GM19035 (cell line): Measurements from ENCODE around the gene HTRA1.

ENCODE experiments used
- ATAC-seq: cut with Tn5 transposase; IDR thresholded peaks from one replicate; pipeline ENCODE4 v1.9.1; 2021; ENCODE audit not compliant: unreplicated experiment

HTRA1 gene

DNA sequence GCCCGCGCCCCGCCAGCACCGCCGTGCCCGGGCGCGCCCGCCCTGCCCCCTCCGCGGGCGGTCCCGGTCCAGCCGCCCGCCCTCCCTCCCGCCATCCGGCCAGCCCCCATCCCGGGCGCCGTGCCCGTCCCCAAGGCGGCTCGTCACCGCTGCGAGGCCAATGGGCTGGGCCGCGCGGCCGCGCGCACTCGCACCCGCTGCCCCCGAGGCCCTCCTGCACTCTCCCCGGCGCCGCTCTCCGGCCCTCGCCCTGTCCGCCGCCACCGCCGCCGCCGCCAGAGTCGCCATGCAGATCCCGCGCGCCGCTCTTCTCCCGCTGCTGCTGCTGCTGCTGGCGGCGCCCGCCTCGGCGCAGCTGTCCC is at the start of gene HTRA1:
TSS of gene HTRA1 (plus strand) at position 187 of the 362 bp plus-strand sequence. CDS start at position 287, 100 bp downstream.
- no peak for ATAC-seq

DNA sequence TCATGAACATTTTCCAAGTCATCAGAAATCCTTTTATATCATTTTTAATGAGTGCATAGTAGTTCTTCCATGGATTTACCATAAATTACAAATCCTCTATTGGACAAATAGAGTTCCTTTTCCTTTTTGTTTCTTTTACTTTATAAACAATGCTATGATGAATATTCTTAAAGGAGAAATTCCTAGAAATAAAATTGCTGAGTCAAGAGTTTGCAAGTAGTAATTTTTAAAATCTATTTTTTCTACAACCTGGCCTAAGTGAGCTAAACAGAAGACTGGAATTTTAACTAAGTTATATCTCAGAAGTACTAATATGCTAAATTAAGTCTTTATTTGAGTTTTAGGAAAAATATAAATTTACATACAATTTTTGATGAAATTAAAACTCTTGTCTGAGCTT is 48.0 kb upstream of the HTRA1 start:
- ATAC-seq: no peak

DNA sequence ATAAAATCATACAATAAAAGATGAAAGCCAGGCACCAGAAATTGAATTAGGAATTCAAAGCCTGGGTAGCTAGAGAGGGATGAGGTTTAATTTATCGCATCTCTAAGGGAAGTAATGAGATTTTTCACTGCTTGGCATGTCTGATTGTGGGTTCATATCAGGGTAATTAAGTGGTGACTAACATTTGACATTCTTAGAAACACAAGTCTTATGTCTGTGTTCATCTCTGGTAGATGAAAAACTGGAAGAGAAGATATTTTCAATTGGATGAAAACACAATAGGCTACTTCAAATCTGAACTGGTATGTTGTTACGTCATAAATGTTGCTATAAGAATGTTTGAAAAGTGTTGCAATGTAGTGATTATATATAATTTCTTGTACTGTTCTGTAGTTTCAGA is 43.7 kb upstream of the HTRA1 start:
- ATAC-seq: no peak

DNA sequence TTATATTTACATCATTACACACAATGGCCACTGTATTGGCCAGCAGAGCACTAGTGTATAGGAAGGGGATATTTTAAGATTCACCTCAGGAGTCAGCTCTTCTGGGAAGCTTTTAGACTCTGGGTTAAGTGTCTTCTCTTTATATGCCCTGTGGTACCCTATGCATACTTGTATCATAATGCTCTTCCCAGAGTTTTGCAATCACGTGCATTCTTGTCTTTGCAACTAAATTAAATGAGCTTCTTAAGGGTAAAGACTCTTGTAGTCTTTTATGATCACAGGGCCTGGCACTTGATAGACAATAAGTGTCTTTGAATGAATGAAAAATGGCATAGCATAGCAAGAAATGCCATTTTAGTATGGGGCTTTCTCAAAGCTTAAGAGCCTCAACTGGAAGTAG is 42.3 kb upstream of the HTRA1 start:
- no peak for ATAC-seq

DNA sequence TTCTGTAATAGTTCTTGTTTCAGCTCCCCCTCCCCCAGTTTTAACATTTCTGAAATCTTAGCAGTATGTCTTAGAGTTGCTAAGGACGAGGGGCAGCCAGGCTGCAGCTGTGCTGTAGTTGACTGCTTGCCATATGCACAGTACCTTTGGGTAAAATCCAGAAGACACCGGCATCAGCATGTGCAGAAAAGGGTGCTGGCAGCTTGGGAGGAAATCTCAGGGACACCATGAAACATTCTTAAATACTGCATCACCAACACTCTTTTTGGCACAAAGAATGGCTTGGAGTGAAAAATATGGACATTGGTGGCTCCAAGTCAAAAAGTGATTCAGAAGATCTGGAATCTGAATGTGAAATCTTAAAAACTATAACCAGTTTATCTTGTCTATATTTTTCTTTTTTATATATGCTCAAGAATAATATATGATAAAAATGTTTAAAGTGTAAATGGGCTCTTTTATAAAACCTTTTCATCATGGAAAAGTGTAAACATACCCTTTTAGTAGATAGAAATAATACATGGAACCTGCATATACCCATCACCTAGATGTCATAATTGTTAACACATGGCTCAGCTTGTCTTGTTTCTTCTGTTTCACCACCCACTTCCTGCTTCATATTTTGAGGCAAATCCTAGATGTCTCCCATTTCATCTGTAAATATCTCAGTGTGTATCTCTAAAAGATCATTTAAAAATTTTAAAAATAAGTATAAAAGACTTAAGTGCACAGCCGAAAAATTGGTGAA is 41.3 kb upstream of the HTRA1 start:
- ATAC-seq: no peak

- no peak for ATAC-seq
These were observed 40.7 kb upstream of the HTRA1 start for GRCh38 chr10:122420624-122421007.

GRCh38 chr10:122421054-122421625 is 40.2 kb upstream of the HTRA1 start:
- no peak for ATAC-seq

GRCh38 chr10:122421742-122422141 is 39.6 kb upstream of the HTRA1 start:
- ATAC-seq: no peak

DNA sequence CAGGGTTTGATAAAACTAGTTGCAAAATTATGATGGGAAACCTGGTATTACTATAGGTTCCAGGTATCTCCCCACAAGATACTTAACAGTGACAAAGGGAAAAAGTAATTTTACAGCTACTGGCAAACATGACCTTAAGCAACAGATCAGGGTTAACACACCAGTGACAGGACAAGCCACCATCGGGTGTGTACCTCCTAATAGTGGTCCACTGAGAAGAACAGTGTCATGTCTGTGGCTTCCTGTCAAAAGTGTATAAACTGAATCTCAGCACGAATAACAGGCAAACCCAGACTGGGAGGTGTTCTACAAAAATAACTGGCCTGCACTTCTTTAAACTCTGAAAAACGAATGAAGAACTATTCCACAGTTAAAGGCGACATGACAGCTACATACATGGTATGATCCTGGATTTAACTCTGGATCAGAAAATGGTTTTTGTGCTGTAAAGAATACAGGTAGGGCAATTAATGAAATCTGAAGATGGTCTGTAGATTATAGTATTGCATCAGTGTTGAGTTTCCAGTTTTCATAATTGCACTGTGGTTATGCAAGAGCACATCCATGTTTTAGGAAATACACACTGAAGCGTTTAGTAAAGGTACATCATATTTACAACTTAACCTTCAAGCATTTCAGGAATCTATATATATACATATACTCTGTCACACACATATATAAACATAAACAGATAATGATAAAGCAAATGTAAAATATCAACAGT is 38.9 kb upstream of the HTRA1 start:
- ATAC-seq: no peak

- no peak for ATAC-seq
These were observed 37.3 kb upstream of the HTRA1 start for GRCh38 chr10:122424059-122424458.

DNA sequence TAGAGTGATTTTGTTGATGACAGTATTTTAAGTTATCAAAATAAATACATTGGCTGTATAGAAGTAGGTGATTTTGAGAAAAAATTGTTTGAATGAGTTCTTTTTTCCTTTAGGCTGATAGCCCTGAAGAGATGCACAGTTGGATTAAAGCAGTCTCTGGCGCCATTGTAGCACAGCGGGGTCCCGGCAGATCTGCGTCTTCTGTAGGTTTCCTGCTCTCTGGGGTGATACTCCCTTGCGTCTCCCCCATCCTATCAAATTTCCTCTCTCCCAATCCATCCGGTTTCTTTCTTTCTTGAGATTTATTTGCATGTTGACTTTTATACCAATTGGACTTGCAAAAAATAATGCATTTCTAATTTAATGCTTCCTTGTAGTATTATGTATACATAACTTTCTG is 34.5 kb upstream of the HTRA1 start:
- ATAC-seq: no peak

GRCh38 chr10:122427280-122427679 is 34.1 kb upstream of the HTRA1 start:
- no peak for ATAC-seq

- ATAC-seq: no peak
These were observed 26.0 kb upstream of the HTRA1 start for GRCh38 chr10:122435212-122435827.

DNA sequence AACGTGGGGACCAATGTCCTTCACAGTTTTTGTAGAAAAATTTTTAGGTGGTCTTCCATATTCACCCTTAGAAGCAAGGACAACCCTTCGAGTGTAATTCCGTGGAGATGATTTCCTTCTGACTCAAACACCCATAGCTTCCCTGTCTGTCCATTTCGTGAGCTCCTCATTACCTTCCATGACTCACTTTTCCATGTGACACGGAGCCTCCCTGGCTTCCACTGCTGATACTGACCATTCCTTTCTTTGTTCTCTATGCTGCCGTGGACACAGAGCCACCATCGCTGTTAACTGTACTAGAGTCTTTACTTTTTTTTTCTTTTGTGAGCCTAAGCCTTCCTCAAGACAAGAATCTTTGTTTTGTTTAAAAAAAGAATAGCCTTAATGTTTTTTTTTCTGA is 19.4 kb upstream of the HTRA1 start:
- no peak for ATAC-seq

DNA sequence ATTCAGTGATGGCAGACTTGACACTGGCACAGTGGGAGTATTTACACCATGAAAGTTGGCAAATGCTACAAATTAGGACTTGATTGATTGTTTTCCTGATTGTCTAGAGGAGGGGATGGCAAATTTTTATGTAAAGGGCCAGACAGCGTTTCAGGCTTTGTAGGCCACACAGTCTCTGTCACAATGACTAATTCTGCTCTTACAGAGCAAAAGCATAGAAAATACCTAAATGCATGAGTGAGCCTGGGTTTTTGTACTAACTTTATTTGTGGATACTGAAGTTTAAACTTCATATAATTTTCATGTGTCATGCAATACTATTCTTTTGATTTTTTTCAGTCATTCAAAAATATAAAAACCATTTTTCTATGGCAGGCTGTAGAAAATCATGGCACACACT is 15.9 kb upstream of the HTRA1 start:
- ATAC-seq: no peak

GRCh38 chr10:122445904-122446303 is 15.4 kb upstream of the HTRA1 start:
- ATAC-seq: no peak

- ATAC-seq: no peak
These were observed 14.5 kb upstream of the HTRA1 start for GRCh38 chr10:122446668-122447423.

DNA sequence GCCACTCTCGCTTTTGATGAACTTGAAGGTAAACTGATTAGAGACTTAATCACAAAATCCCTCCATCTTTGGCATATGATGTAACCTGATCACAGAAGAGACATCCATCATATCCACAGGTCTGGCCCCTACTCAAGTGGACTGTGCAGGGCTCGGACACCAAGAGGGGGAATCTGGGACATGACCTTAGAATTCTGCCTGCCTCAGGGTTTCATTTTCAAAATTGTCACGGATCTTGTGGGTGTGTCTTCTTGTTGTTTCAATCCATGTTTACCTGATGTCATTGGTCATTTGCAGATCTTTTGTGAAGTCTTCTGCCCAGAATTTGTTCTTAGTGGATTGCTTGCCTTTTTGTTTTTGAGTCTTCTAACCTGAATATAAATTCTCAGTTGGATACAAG is 12.8 kb upstream of the HTRA1 start:
- ATAC-seq: no peak

DNA sequence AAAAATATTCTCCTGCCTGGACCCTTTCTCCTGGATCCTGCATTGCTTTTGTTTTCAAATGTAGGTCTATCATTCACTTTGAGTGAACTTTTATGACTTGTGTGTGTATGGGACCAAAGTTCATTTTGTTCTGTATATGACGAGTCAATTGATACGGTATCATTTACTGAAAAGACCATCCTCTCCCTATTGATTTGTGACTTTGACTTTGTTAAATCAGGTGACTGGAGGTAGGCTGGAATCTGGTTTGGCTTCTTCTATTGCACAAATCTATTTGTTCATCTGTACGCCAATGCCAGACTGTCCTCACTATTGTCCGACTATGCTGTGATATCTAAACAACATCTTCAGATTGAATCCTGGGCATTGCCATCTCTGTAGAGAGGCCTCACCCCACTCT is 12.2 kb upstream of the HTRA1 start:
- no peak for ATAC-seq

DNA sequence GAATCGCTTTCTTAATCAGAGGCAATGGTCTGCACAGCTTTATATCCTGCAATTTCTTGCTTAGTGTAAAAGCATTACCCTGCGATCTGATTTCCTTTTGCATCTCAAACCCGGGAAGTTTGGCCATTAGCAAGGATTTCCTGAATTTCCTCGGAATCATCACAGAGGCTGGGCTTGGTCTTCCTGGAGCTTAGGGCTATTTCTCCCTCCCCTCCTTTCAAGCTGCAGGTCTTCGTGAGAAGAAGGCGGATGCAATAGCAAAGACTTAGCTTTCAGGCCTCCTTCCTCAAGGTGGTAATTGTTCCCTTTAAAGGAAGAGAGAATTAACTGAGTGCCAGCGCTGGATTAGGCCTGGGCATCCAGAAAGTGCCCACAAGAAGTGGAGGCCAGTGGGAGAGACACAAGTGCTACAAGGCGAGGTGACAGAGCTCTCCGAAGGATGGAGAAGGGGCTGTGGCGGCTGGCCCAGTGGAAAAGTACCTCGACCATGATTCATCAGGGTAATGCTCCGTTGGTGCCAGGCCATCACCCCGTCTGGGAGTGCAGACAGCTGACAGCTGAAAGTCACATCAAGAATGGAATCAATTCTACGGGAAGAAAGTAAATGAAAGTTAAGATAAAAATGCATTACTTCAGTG is 10.9 kb upstream of the HTRA1 start:
- ATAC-seq: no peak

- no peak for ATAC-seq
These were observed 7.3 kb upstream of the HTRA1 start for GRCh38 chr10:122454071-122454470.
